H1 (cell line): ENCODE results near the gene NEURL1. TPM values are rescaled to one million over a fixed set of nuclear protein-coding genes. Genes with fewer than 3 reads are reported as not detected.

ENCODE experiments used
- CTCF ChIA-PET: fragments of 300-600 bp; sonication (Branson Sonifier 250); formaldehyde crosslinking; loops from one replicate; lab custom pipeline; 2021; ENCODE audit not compliant: partially characterized antibody; lab: Charles Lee
- POLR2A ChIA-PET: fragments of 300-600 bp; sonication (Branson Sonifier 250); formaldehyde crosslinking; loops from one replicate; lab custom pipeline; 2021; ENCODE audit warnings: inconsistent platforms; ENCODE audit not compliant: partially characterized antibody; lab: Charles Lee
- DNase-seq, 2 experiments: peaks; one replicate each; pipeline versions ENCODE4 v3.0.0 to v3.0.0-alpha.2; 2010 to 2022; ENCODE audit warnings: low spot score in 2 of 2, low read depth in 1 of 2, mixed read lengths in 1 of 2
- FAIRE-seq: peaks from 2 replicates; lab custom pipeline; 2011; peaks lifted over from hg19 to GRCh38; lab: Jason Lieb, UNC
- H2AFZ ChIP-seq: 2 replicates; pipeline ENCODE4 v1.8.1; 2012; ENCODE audit warnings: low read length, inconsistent platforms
- H2AK5ac ChIP-seq: 2 replicates; pipeline ENCODE4 v1.6.1; 2013; ENCODE audit warnings: low read depth, low read length
- H2BK120ac ChIP-seq: replicated peaks from 2 replicates; pipeline ENCODE3; 2013; ENCODE audit warnings: low read depth, low read length, inconsistent platforms
- H2BK12ac ChIP-seq: 2 replicates; pipeline ENCODE4 v1.6.1; 2013; ENCODE audit warnings: low read depth, low read length
- H2BK15ac ChIP-seq: 2 replicates; pipeline ENCODE4 v1.6.1; 2013; ENCODE audit warnings: low read length
- H2BK20ac ChIP-seq: 2 replicates; pipeline ENCODE4 v1.6.1; 2013; ENCODE audit warnings: low read length
- H2BK5ac ChIP-seq: 2 replicates; pipeline ENCODE4 v1.6.1; 2013; ENCODE audit warnings: low read depth, low read length
- H3K14ac ChIP-seq: 2 replicates; pipeline ENCODE4 v1.6.1; 2013; ENCODE audit warnings: inconsistent platforms; ENCODE audit not compliant: insufficient read length
- H3K18ac ChIP-seq: 2 replicates; pipeline ENCODE4 v1.6.1; 2013; ENCODE audit warnings: low read length; ENCODE audit errors: extremely low read depth
- H3K23ac ChIP-seq: 2 replicates; pipeline ENCODE4 v1.6.1; 2013; ENCODE audit warnings: inconsistent platforms; ENCODE audit not compliant: insufficient read length
- H3K23me2 ChIP-seq: 2 replicates; pipeline ENCODE4 v1.6.1; 2013; ENCODE audit warnings: low read depth, low read length
- H3K27ac ChIP-seq: 2 replicates; pipeline ENCODE4 v1.6.1; 2011; ENCODE audit warnings: low read depth, low read length, inconsistent platforms
- H3K27me3 ChIP-seq, 4 experiments: replicated peaks in 1 of 4; 1 replicate in 1 of 4; 2 replicates in 3 of 4; pipeline versions ENCODE4 v1.6.1 to v1.8.1; 2011 to 2013; ENCODE audit warnings: low read length in 3 of 4, mild to moderate bottlenecking in 3 of 4, inconsistent platforms in 2 of 4, mixed read lengths in 2 of 4, moderate library complexity in 1 of 4; ENCODE audit not compliant: control insufficient read depth in 3 of 4, insufficient read depth in 3 of 4; ENCODE audit errors: extremely low read depth in 1 of 4
- H3K36me3 ChIP-seq, 4 experiments: 2 replicates each; pipeline versions ENCODE4 v1.6.1 to v1.8.1; 2011 to 2013; ENCODE audit warnings: mild to moderate bottlenecking in 4 of 4, low read length in 3 of 4, moderate library complexity in 2 of 4, control low read depth in 1 of 4, inconsistent platforms in 1 of 4; ENCODE audit not compliant: insufficient read depth in 4 of 4, control insufficient read depth in 2 of 4
- H3K4ac ChIP-seq: replicated peaks from 2 replicates; pipeline ENCODE3; 2013; ENCODE audit warnings: low read length, low read depth, mixed read lengths, inconsistent platforms; ENCODE audit not compliant: insufficient read length
- H3K4me1 ChIP-seq, 4 experiments: replicated peaks in 1 of 4; 1 replicate in 1 of 4; 2 replicates in 3 of 4; pipeline versions ENCODE4 v1.6.1 to v1.8.1; 2011 to 2013; ENCODE audit warnings: low read length in 3 of 4, inconsistent platforms in 2 of 4, mixed read lengths in 1 of 4; ENCODE audit not compliant: insufficient read depth in 4 of 4, control insufficient read depth in 3 of 4
- H3K4me2 ChIP-seq, 2 experiments: 2 replicates each; pipeline versions ENCODE4 v1.6.1 to v1.8.1; 2011 to 2013; ENCODE audit warnings: low read depth in 2 of 2, low read length in 2 of 2, control low read depth in 1 of 2, inconsistent platforms in 1 of 2, mild to moderate bottlenecking in 1 of 2; ENCODE audit not compliant: insufficient read depth in 1 of 2
- H3K4me3 ChIP-seq, 4 experiments: fragments of 200-600, 300-600 bp in 1 of 4; sonication (generic), shearing (Covaris generic), sonication (Bioruptor Twin) in 1 of 4; 2 replicates each; pipeline versions ENCODE4 v1.5.1 to v1.8.1; 2011 to 2016; ENCODE audit warnings: low read length in 4 of 4, low read depth in 3 of 4, control low read depth in 2 of 4, inconsistent platforms in 2 of 4, mild to moderate bottlenecking in 2 of 4, mixed read lengths in 1 of 4, moderate library complexity in 1 of 4; ENCODE audit not compliant: insufficient read depth in 2 of 4; ENCODE audit errors: extremely low read depth in 1 of 4
- H3K56ac ChIP-seq: replicated peaks from 2 replicates; pipeline ENCODE3; 2013; ENCODE audit warnings: low read depth, mild to moderate bottlenecking, mixed read lengths, low read length, inconsistent platforms; ENCODE audit not compliant: insufficient read length
- H3K79me1 ChIP-seq: 2 replicates; pipeline ENCODE4 v1.6.1; 2013; ENCODE audit warnings: low read depth, low read length, control low read depth
- H3K79me2 ChIP-seq, 2 experiments: 2 replicates each; pipeline versions ENCODE4 v1.6.1 to v1.8.1; 2012 to 2013; ENCODE audit warnings: low read length in 2 of 2, mild to moderate bottlenecking in 2 of 2, inconsistent platforms in 1 of 2; ENCODE audit not compliant: insufficient read depth in 2 of 2, control insufficient read depth in 1 of 2
- H3K9ac ChIP-seq, 4 experiments: replicated peaks in 1 of 4; 1 replicate in 1 of 4; 2 replicates in 3 of 4; pipeline versions ENCODE4 v1.6.1 to v1.8.1; 2011 to 2013; ENCODE audit warnings: low read depth in 3 of 4, low read length in 3 of 4, control low read depth in 2 of 4, mild to moderate bottlenecking in 2 of 4, moderate library complexity in 2 of 4, inconsistent platforms in 1 of 4; ENCODE audit errors: extremely low read depth in 1 of 4
- H3K9me3 ChIP-seq, 2 experiments: 2 replicates each; pipeline versions ENCODE4 v1.6.1 to v1.8.1; 2012 to 2013; ENCODE audit warnings: mild to moderate bottlenecking in 2 of 2, moderate library complexity in 2 of 2, control low read depth in 1 of 2, inconsistent platforms in 1 of 2, low read depth in 1 of 2, low read length in 1 of 2, mixed read lengths in 1 of 2; ENCODE audit not compliant: insufficient read depth in 2 of 2
- H4K20me1 ChIP-seq, 2 experiments: replicated peaks in 1 of 2; 2 replicates each; pipeline versions ENCODE3 to v1.8.1; 2011 to 2013; ENCODE audit warnings: inconsistent platforms in 2 of 2, low read length in 2 of 2, mild to moderate bottlenecking in 1 of 2; ENCODE audit not compliant: insufficient read depth in 2 of 2, control insufficient read depth in 1 of 2
- H4K5ac ChIP-seq: 2 replicates; pipeline ENCODE4 v1.6.1; 2013; ENCODE audit warnings: low read length, low read depth, mixed read lengths, inconsistent platforms; ENCODE audit not compliant: insufficient read length
- H4K8ac ChIP-seq: 2 replicates; pipeline ENCODE4 v1.8.0; 2013; ENCODE audit warnings: mild to moderate bottlenecking, moderate library complexity, low read length, inconsistent platforms; ENCODE audit not compliant: insufficient read depth; ENCODE audit errors: extremely low read depth
- H4K91ac ChIP-seq: replicated peaks from 2 replicates; pipeline ENCODE3; 2013; ENCODE audit warnings: low read length, mixed read lengths, inconsistent platforms; ENCODE audit not compliant: insufficient read length
- EGR1 ChIP-seq: IDR thresholded peaks from 2 replicates; pipeline ENCODE4 v1.6.1; 2011; ENCODE audit warnings: low read depth, low read length, borderline replicate concordance
- HDAC6 ChIP-seq: IDR thresholded peaks from one replicate; pipeline ENCODE4 v1.7.1; 2012; ENCODE audit warnings: low read depth, mild to moderate bottlenecking, inconsistent platforms, low read length, moderate library complexity
- JUND ChIP-seq: IDR thresholded peaks from 2 replicates; pipeline ENCODE4 v1.6.1; 2011; ENCODE audit warnings: mild to moderate bottlenecking, improper control_type of control experiment, low read length
- NANOG ChIP-seq: IDR thresholded peaks from 2 replicates; pipeline ENCODE4 v1.6.1; 2011; ENCODE audit warnings: low read length, low read depth, mild to moderate bottlenecking, inconsistent platforms; ENCODE audit not compliant: insufficient read depth, poor library complexity, severe bottlenecking
- TAF1 ChIP-seq: IDR thresholded peaks from 2 replicates; pipeline ENCODE4 v1.6.1; 2011; ENCODE audit warnings: mild to moderate bottlenecking, low read depth, low read length
- WGBS, 2 experiments: shearing (Covaris generic) in 1 of 2; methylation state at CpG; one replicate each; pipeline versions ENCODE4 v1.1.6 to v1.1.7; 2013 to 2015; ENCODE audit warnings: low lambda C conversion rate in 2 of 2, mixed read lengths in 2 of 2, inconsistent platforms in 1 of 2, low coverage in 1 of 2, missing lambda C conversion rate in 1 of 2; ENCODE audit not compliant: insufficient replicate concordance in 2 of 2, insufficient coverage in 1 of 2, insufficient read length in 1 of 2; ENCODE audit errors: extremely low coverage in 1 of 2, missing lambda C conversion rate in 1 of 2; 5-methylcytosine and 5-hydroxymethylcytosine counted together
- polyA plus RNA-seq, 7 experiments: library from polyadenylated mRNA; depleted of rRNA in 3 of 7; stranded (reverse) in 5 of 7; unstranded in 2 of 7; fragments of >200 nt in 5 of 7; fragments of 200-250 nt in 2 of 7; gene quantifications; 1 replicate in 5 of 7; 2 replicates in 1 of 7; 4 replicates in 1 of 7; pipeline versions ENCODE4 v1.2.1 to v1.2.3, GENCODE V29; 2011 to 2013; ENCODE audit warnings: missing spikeins in 2 of 7, mixed read lengths in 2 of 7
- total RNA-seq: library from RNA; stranded (reverse); fragmentation: NEBNext Ultra II Directional; extraction: Animal tissue kit (Norgen Biotek cat#: 25700); gene quantifications from 2 replicates; pipeline ENCODE4 v1.2.1, GENCODE V29; 2021

The NEURL1 gene
- total and polyA plus RNA-seq, 2 of the 8 experiments (the other 6 are each of a cell fraction or from before 2014, with no cell fraction given), result 0.54 to 0.58 TPM

GRCh38 chr10:103514244-103514643, 20.7 kb downstream of the NEURL1 start:
- Histone ChIP-seq H3K23me2 (no peaks in the 10 kb centered on the region; the same call in 1 of the 2 replicates), H4K5ac (no peak overlapping the region), H3K79me2 (no peaks in the 10 kb centered on the region), H2BK5ac (no peak overlapping the region), H3K9me3 (no peaks in the 10 kb centered on the region), H2AFZ (no peak overlapping the region), H3K9ac (no peak overlapping the region), H4K20me1 (no peaks in the 10 kb centered on the region), H3K4me1 (no peaks in the 10 kb centered on the region), H3K14ac (no peak overlapping the region), H3K36me3 (no peaks in the 10 kb centered on the region), H3K23ac (no peak overlapping the region), H4K91ac (no peak overlapping the region), H2BK15ac (no peak overlapping the region), H3K4me2 (no peak overlapping the region), H3K27ac (no peak overlapping the region), H2BK20ac (no peak overlapping the region), H3K18ac (no peak overlapping the region), H2AK5ac (no peak overlapping the region), H4K8ac (no peak overlapping the region), H3K4ac (no peak overlapping the region), H2BK120ac (no peak overlapping the region), H3K27me3 (no peaks in the 10 kb centered on the region), H3K56ac (no peak overlapping the region), H3K4me3 (no peak overlapping the region), H3K79me1 (no peaks in the 10 kb centered on the region), H2BK12ac (no peak overlapping the region)
- POLR2A ChIA-PET, result no interaction called here
- CTCF ChIA-PET, result interaction anchor here (1.0 to 1.8 kb wide), 3 partner anchors 9 to 22 kb away, joined by 3 to 4 read pairs (median 4); partner anchors contain the start of gene NEURL1
- DNase-seq (no peak), FAIRE-seq (no peak)
- 93% methylated on average over 5 of the region's 5 CpGs; no CpG with 5 or more reads in 1 of the 2 experiments for WGBS, 2 experiments
- TF ChIP-seq JUND, result no peak
- no peak for TF ChIP-seq NANOG
- TF ChIP-seq EGR1, result no peak
- no peak for TF ChIP-seq TAF1
- no peak for TF ChIP-seq HDAC6
